GM19455 (cell line): ENCODE results near the gene RXRA.

ENCODE experiments used
- ATAC-seq: cut with Tn5 transposase; IDR thresholded peaks from one replicate; pipeline ENCODE4 v1.9.1; 2021; ENCODE audit not compliant: unreplicated experiment

Gene RXRA

GRCh38 chr9:134349936-134350335 is 23.7 kb downstream of the RXRA start:
- no peak for ATAC-seq

- no peak for ATAC-seq
These were observed 24.2 kb downstream of the RXRA start for GRCh38 chr9:134350416-134350994.

GRCh38 chr9:134351606-134352176 is 25.4 kb downstream of the RXRA start:
- ATAC-seq, result no peak

- ATAC-seq, result no peak
These were observed 26.1 kb downstream of the RXRA start for GRCh38 chr9:134352247-134352933.

GRCh38 chr9:134353539-134353938 is 27.3 kb downstream of the RXRA start:
- ATAC-seq, result no peak

GRCh38 chr9:134355158-134355557 is 28.9 kb downstream of the RXRA start:
- ATAC-seq, result no peak

- ATAC-seq, result no peak
These were observed 29.5 kb downstream of the RXRA start for GRCh38 chr9:134355561-134356279.

GRCh38 chr9:134356496-134357470 is 30.5 kb downstream of the RXRA start:
- ATAC-seq, result no peak

GRCh38 chr9:134357631-134358025 is 31.4 kb downstream of the RXRA start:
- no peak for ATAC-seq

GRCh38 chr9:134358026-134358661 is 31.9 kb downstream of the RXRA start:
- ATAC-seq, result no peak

GRCh38 chr9:134358662-134359319 is 32.5 kb downstream of the RXRA start:
- ATAC-seq, result no peak

- ATAC-seq, result no peak
These were observed 33.4 kb downstream of the RXRA start for GRCh38 chr9:134359493-134360179.

GRCh38 chr9:134360180-134360759 is 34.0 kb downstream of the RXRA start:
- ATAC-seq, result no peak

- ATAC-seq, result no peak
These were observed 34.6 kb downstream of the RXRA start for GRCh38 chr9:134360897-134361296.

- ATAC-seq, result no peak
These were observed 35.2 kb downstream of the RXRA start for GRCh38 chr9:134361426-134361825.

GRCh38 chr9:134361843-134362414 is 35.7 kb downstream of the RXRA start:
- ATAC-seq, result no peak

GRCh38 chr9:134363450-134363849 is 37.2 kb downstream of the RXRA start:
- no peak for ATAC-seq

- no peak for ATAC-seq
These were observed 38.3 kb downstream of the RXRA start for GRCh38 chr9:134364391-134365114.
